Neural cell (in vitro differentiated cells): ENCODE data around the gene ZSCAN9. TPM values are rescaled to one million over a fixed set of nuclear protein-coding genes. Genes with fewer than 3 reads are reported as not detected.

Experiments
- H2AFZ ChIP-seq: fragments of 200-600, 300-800 bp; sonication (generic), shearing (Covaris generic); 2 replicates; pipeline ENCODE4 v1.6.0; 2014; ENCODE audit warnings: low read depth, mild to moderate bottlenecking, antibody characterized with exemption, low read length, moderate library complexity
- H3F3A ChIP-seq: fragments of 200-600 bp; shearing (Covaris generic); 2 replicates; pipeline ENCODE4 v1.6.1; 2016; ENCODE audit warnings: mild to moderate bottlenecking, moderate library complexity, mixed read lengths, antibody characterized with exemption, low read length; ENCODE audit not compliant: insufficient read depth, poor library complexity, severe bottlenecking
- H3K27ac ChIP-seq: fragments of 200-600, 300-800 bp; sonication (generic), shearing (Covaris generic); 2 replicates; pipeline ENCODE4 v1.5.1; 2014; ENCODE audit warnings: mild to moderate bottlenecking, low read length, moderate library complexity
- H3K27me3 ChIP-seq: fragments of 300-800, 200-600 bp; sonication (generic), shearing (Covaris generic); 2 replicates; pipeline ENCODE4 v1.6.0; 2014; ENCODE audit warnings: mild to moderate bottlenecking, low read depth, low read length, moderate library complexity; ENCODE audit not compliant: insufficient read depth
- H3K36me3 ChIP-seq: fragments of 300-800, 200-600 bp; sonication (generic), shearing (Covaris generic); 2 replicates; pipeline ENCODE4 v1.5.1; 2014; ENCODE audit warnings: mild to moderate bottlenecking, antibody characterized with exemption, low read length, moderate library complexity; ENCODE audit not compliant: insufficient read depth
- H3K4me2 ChIP-seq: fragments of 300-800, 200-600 bp; sonication (generic), shearing (Covaris generic); 2 replicates; pipeline ENCODE4 v1.6.0; 2014; ENCODE audit warnings: mild to moderate bottlenecking, low read length
- H3K4me3 ChIP-seq: fragments of 300-800, 200-600 bp; sonication (generic), shearing (Covaris generic); 2 replicates; pipeline ENCODE4 v1.5.1; 2014; ENCODE audit warnings: mild to moderate bottlenecking, low read length, moderate library complexity
- H3K79me2 ChIP-seq: fragments of 200-600 bp; shearing (Covaris generic); replicated peaks from 2 replicates; pipeline ENCODE4 v1.6.0; 2014; ENCODE audit warnings: mild to moderate bottlenecking, low read length, moderate library complexity; ENCODE audit not compliant: insufficient read depth
- H3K9ac ChIP-seq: fragments of 300-800, 200-600 bp; sonication (generic), shearing (Covaris generic); 2 replicates; pipeline ENCODE4 v1.6.1; 2016; ENCODE audit warnings: mild to moderate bottlenecking, low read length, mixed read lengths
- H3K9me2 ChIP-seq: fragments of 200-600 bp; shearing (Covaris generic); 2 replicates; pipeline ENCODE4 v1.6.1; 2016; ENCODE audit warnings: mild to moderate bottlenecking, low read length, mixed read lengths; ENCODE audit not compliant: insufficient read depth
- H3K9me3 ChIP-seq: fragments of 200-600, 300-800 bp; sonication (generic), shearing (Covaris generic); 2 replicates; pipeline ENCODE4 v1.6.1; 2016; ENCODE audit warnings: mild to moderate bottlenecking, mixed run types, low read length, moderate library complexity, mixed read lengths
- H4K20me1 ChIP-seq: fragments of 200-600 bp; shearing (Covaris generic); 2 replicates; pipeline ENCODE4 v1.6.1; 2016; ENCODE audit warnings: mild to moderate bottlenecking, mixed run types; ENCODE audit not compliant: insufficient read depth
- EP300 ChIP-seq: fragments of 450-650 bp; conservative IDR thresholded peaks from 2 replicates; pipeline ENCODE4 v1.6.1; 2014; ENCODE audit warnings: antibody characterized with exemption, mild to moderate bottlenecking, moderate library complexity; ENCODE audit not compliant: poor library complexity, severe bottlenecking
- EZH2 ChIP-seq: fragments of 200-600, 300-800 bp; shearing (Covaris generic), sonication (generic); IDR thresholded peaks from 2 replicates; pipeline ENCODE4 v1.6.1; 2014; ENCODE audit warnings: antibody characterized with exemption, low read length, borderline replicate concordance, mild to moderate bottlenecking; ENCODE audit not compliant: insufficient read depth, poor library complexity, severe bottlenecking
- MXI1 ChIP-seq: fragments of 450-650 bp; conservative IDR thresholded peaks from 2 replicates; pipeline ENCODE4 v1.6.1; 2014; ENCODE audit warnings: antibody characterized with exemption, mild to moderate bottlenecking; ENCODE audit not compliant: poor library complexity, severe bottlenecking
- POLR2AphosphoS5 ChIP-seq: IDR thresholded peaks from 2 replicates; pipeline ENCODE4 v1.6.1; 2012
- RAD21 ChIP-seq: fragments of 450-650 bp; conservative IDR thresholded peaks from 2 replicates; pipeline ENCODE4 v1.6.1; 2014; ENCODE audit warnings: antibody characterized with exemption, mild to moderate bottlenecking, moderate library complexity
- SMC3 ChIP-seq: fragments of 450-650 bp; conservative IDR thresholded peaks from 2 replicates; pipeline ENCODE4 v1.6.1; 2014; ENCODE audit warnings: antibody characterized with exemption, mild to moderate bottlenecking, moderate library complexity; ENCODE audit not compliant: poor library complexity
- TAF1 ChIP-seq: IDR thresholded peaks from 2 replicates; pipeline ENCODE4 v1.6.1; 2012; ENCODE audit warnings: low read depth
- polyA plus RNA-seq: library from polyadenylated mRNA; depleted of rRNA; stranded (reverse); fragments of >200 nt; gene quantifications from 2 replicates; pipeline ENCODE4 v1.2.3, GENCODE V29; 2014
- TF ChIP-seq, protein P1 (sequence below): fragments of 450-650 bp; IDR thresholded peaks from 2 replicates; pipeline ENCODE4 v1.5.1; 2014; ENCODE audit warnings: antibody characterized with exemption, mild to moderate bottlenecking, moderate library complexity; ENCODE audit not compliant: poor library complexity, severe bottlenecking
- TF ChIP-seq, protein P2 (sequence below): IDR thresholded peaks from 2 replicates; pipeline ENCODE4 v1.6.1; 2012; ENCODE audit warnings: borderline replicate concordance

The ZSCAN9 gene
- polyA plus RNA-seq, 1 donor from 2014 or later = 102 TPM

DNA sequence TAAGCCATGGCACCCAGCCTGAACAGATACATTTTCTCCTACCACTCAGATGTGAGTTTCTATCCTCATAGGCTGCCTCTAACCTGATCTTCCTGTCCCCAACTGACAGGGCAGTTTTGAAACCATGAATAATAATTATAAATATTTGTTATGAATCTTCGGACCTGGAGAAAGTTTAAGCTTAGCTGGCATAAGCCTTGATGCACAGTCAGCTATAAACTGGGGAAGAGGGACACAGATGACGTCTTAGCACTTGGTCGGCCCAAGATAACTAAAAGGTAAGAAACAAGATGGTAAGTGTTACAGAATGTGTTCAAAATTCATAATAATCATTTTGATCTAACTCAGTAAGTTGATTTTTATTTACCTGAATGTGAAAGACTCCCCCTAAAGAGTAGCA is 18.9 kb downstream of the ZSCAN9 start:
- H3K9me2 ChIP-seq = no peaks in the 10 kb centered on the region
- H4K20me1 ChIP-seq = no peaks in the 10 kb centered on the region
- no peak overlapping the region for H3K4me3 ChIP-seq
- H3K9me3 ChIP-seq = no peaks in the 10 kb centered on the region
- H3K79me2 ChIP-seq = no peaks in the 10 kb centered on the region
- no peak overlapping the region for H3K9ac ChIP-seq
- TF ChIP-seq SMC3 (no peak), EP300 (no peak), TAF1 (no peak), EZH2 (no peak), POLR2AphosphoS5 (no peak), MXI1 (no peak), RAD21 (no peak)
- TF ChIP-seq, protein P1, sequence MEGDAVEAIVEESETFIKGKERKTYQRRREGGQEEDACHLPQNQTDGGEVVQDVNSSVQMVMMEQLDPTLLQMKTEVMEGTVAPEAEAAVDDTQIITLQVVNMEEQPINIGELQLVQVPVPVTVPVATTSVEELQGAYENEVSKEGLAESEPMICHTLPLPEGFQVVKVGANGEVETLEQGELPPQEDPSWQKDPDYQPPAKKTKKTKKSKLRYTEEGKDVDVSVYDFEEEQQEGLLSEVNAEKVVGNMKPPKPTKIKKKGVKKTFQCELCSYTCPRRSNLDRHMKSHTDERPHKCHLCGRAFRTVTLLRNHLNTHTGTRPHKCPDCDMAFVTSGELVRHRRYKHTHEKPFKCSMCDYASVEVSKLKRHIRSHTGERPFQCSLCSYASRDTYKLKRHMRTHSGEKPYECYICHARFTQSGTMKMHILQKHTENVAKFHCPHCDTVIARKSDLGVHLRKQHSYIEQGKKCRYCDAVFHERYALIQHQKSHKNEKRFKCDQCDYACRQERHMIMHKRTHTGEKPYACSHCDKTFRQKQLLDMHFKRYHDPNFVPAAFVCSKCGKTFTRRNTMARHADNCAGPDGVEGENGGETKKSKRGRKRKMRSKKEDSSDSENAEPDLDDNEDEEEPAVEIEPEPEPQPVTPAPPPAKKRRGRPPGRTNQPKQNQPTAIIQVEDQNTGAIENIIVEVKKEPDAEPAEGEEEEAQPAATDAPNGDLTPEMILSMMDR = no peak
- TF ChIP-seq, protein P2, sequence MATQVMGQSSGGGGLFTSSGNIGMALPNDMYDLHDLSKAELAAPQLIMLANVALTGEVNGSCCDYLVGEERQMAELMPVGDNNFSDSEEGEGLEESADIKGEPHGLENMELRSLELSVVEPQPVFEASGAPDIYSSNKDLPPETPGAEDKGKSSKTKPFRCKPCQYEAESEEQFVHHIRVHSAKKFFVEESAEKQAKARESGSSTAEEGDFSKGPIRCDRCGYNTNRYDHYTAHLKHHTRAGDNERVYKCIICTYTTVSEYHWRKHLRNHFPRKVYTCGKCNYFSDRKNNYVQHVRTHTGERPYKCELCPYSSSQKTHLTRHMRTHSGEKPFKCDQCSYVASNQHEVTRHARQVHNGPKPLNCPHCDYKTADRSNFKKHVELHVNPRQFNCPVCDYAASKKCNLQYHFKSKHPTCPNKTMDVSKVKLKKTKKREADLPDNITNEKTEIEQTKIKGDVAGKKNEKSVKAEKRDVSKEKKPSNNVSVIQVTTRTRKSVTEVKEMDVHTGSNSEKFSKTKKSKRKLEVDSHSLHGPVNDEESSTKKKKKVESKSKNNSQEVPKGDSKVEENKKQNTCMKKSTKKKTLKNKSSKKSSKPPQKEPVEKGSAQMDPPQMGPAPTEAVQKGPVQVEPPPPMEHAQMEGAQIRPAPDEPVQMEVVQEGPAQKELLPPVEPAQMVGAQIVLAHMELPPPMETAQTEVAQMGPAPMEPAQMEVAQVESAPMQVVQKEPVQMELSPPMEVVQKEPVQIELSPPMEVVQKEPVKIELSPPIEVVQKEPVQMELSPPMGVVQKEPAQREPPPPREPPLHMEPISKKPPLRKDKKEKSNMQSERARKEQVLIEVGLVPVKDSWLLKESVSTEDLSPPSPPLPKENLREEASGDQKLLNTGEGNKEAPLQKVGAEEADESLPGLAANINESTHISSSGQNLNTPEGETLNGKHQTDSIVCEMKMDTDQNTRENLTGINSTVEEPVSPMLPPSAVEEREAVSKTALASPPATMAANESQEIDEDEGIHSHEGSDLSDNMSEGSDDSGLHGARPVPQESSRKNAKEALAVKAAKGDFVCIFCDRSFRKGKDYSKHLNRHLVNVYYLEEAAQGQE = no peak
- no peaks in the 10 kb centered on the region for H3K27me3 ChIP-seq
- peaks cover 4% of the 10 kb centered on the region for H3F3A ChIP-seq
- no peaks in the 10 kb centered on the region for H3K36me3 ChIP-seq
- no peak overlapping the region for H3K4me2 ChIP-seq
- H2AFZ ChIP-seq = no peak overlapping the region
- H3K27ac ChIP-seq = no peak overlapping the region

DNA sequence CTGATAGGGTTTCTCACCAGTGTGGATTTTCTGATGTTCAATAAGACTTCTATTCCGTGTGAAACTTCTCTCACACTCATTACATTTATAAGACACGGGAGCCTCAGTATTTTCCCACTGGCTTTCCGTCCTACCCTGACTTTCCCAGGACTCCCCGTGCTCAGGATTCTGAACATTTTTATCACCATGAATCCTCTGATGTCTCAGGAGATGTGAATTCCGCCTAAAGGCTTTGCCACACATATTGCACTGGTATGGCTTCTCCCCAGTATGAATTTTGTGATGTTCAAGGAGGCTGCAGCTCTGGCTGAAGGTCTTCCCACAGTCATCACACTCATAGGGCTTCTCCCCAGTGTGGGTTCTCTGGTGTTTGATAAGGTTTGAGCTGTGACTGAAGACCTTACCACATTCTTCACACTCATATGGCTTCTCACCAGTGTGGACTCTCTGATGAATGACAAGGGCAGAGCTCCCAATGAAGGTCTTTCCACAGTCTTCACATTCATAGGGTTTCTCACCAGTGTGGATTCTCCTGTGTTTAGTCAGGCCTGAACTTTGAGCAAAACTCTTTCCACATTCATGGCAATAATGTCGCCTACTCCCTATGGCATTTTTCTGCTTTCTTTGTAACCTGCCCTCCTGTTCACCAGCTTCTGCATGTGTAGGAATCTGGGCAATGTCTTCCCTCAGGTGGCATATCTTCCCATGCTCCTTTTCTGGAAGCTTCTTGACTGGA is 20.3 kb downstream of the ZSCAN9 start:
- Histone ChIP-seq H3K27ac (no peak overlapping the region), H3K36me3 (no peaks in the 10 kb centered on the region)
- TF ChIP-seq, protein P2 = no peak
- no peak for TF ChIP-seq RAD21

More for the DNA sequence above, 20.3 kb downstream of the ZSCAN9 start:
- Histone ChIP-seq H3K9me3 (no peaks in the 10 kb centered on the region), H3K9ac (no peak overlapping the region), H3F3A (peaks cover 4% of the 10 kb centered on the region), H3K4me3 (no peak overlapping the region), H3K9me2 (no peaks in the 10 kb centered on the region), H3K27me3 (no peaks in the 10 kb centered on the region), H4K20me1 (no peaks in the 10 kb centered on the region), H2AFZ (no peak overlapping the region), H3K79me2 (peaks cover 3% of the 10 kb centered on the region), H3K4me2 (no peak overlapping the region)
